GM23338 (cell line): ENCODE measurements around the gene LDB3. TPM values are rescaled to one million over a fixed set of nuclear protein-coding genes. Genes with fewer than 3 reads are reported as not detected.

Source experiments
- ATAC-seq: fragments of 200-7000 bp; cut with Tn5 transposase; 3 replicates; pipeline ENCODE4 v1.9.1; 2020
- DNase-seq: peaks from one replicate; pipeline ENCODE4 v3.0.0-alpha.2; 2015; ENCODE audit warnings: low spot score
- H2AFZ ChIP-seq: fragments of 200-600 bp; sonication (generic); 2 replicates; pipeline ENCODE4 v1.8.0; 2016; ENCODE audit warnings: antibody characterized with exemption, mild to moderate bottlenecking, moderate library complexity
- H3F3A ChIP-seq: fragments of 200-600 bp; sonication (generic); replicated peaks from 2 replicates; pipeline ENCODE4 v1.8.0; 2017; ENCODE audit warnings: antibody characterized with exemption, mixed run types, low read depth
- H3K27ac ChIP-seq: fragments of 200-600 bp; sonication (generic); 2 replicates; pipeline ENCODE4 v1.6.1; 2016; ENCODE audit warnings: low read depth
- H3K27me3 ChIP-seq: fragments of 200-600 bp; sonication (generic); 2 replicates; pipeline ENCODE4 v1.8.0; 2016; ENCODE audit warnings: mild to moderate bottlenecking, mixed run types, moderate library complexity; ENCODE audit not compliant: insufficient read depth
- H3K36me3 ChIP-seq: fragments of 200-600 bp; sonication (generic); 2 replicates; pipeline ENCODE4 v1.8.0; 2016; ENCODE audit warnings: mild to moderate bottlenecking; ENCODE audit not compliant: insufficient read depth
- H3K4me1 ChIP-seq: fragments of 200-600 bp; sonication (generic); 2 replicates; pipeline ENCODE4 v1.8.0; 2016; ENCODE audit warnings: mild to moderate bottlenecking, moderate library complexity; ENCODE audit not compliant: insufficient read depth
- H3K4me2 ChIP-seq: fragments of 200-600 bp; sonication (generic); 2 replicates; pipeline ENCODE4 v1.7.1; 2017; ENCODE audit warnings: mixed run types
- H3K4me3 ChIP-seq: fragments of 200-600 bp; sonication (generic); 2 replicates; pipeline ENCODE4 v1.6.1; 2016; ENCODE audit warnings: mixed run types
- H3K79me2 ChIP-seq: fragments of 200-600 bp; sonication (generic); replicated peaks from 2 replicates; pipeline ENCODE4 v1.8.0; 2017; ENCODE audit warnings: mild to moderate bottlenecking; ENCODE audit not compliant: insufficient read depth
- H3K9me2 ChIP-seq: fragments of 200-600 bp; sonication (generic); 2 replicates; pipeline ENCODE4 v1.8.0; 2017; ENCODE audit not compliant: insufficient read depth
- H4K20me1 ChIP-seq: fragments of 200-600 bp; sonication (generic); replicated peaks from 2 replicates; pipeline ENCODE4 v1.8.0; 2017; ENCODE audit warnings: mild to moderate bottlenecking; ENCODE audit not compliant: insufficient read depth
- H3K27ac Mint-ChIP-seq: 2 replicates; pipeline ENCODE4 v1.8.0; 2020; ENCODE audit warnings: inconsistent platforms, mild to moderate bottlenecking, moderate library complexity, mixed read lengths
- H3K27me3 Mint-ChIP-seq: 3 replicates; pipeline ENCODE4 v1.8.0; 2022; ENCODE audit warnings: low read depth, mild to moderate bottlenecking, moderate library complexity, mixed read lengths, inconsistent platforms; ENCODE audit not compliant: insufficient read depth, poor library complexity
- H3K36me3 Mint-ChIP-seq: 3 replicates; pipeline ENCODE4 v1.8.0; 2021; ENCODE audit warnings: low read depth, mild to moderate bottlenecking, inconsistent platforms, moderate library complexity, mixed read lengths
- H3K4me1 Mint-ChIP-seq: 3 replicates; pipeline ENCODE4 v1.8.0; 2020; ENCODE audit warnings: mild to moderate bottlenecking, inconsistent platforms, mixed read lengths
- H3K4me3 Mint-ChIP-seq: 3 replicates; pipeline ENCODE4 v1.8.0; 2021; ENCODE audit warnings: moderate library complexity, mild to moderate bottlenecking, inconsistent platforms, mixed read lengths
- H3K9me3 Mint-ChIP-seq: 3 replicates; pipeline ENCODE4 v1.8.0; 2020; ENCODE audit warnings: moderate library complexity, mild to moderate bottlenecking, inconsistent platforms, mixed read lengths
- CREB1 ChIP-seq: fragments of 250-450 bp; sonication (Bioruptor Pico); IDR thresholded peaks from 2 replicates; pipeline ENCODE4 v1.5.0; 2020; ENCODE audit warnings: low read depth, mild to moderate bottlenecking, moderate library complexity
- ETS1 ChIP-seq: IDR thresholded peaks from 2 replicates; pipeline ENCODE4 v1.6.1; 2016; ENCODE audit warnings: antibody characterized with exemption
- EZH2 ChIP-seq: fragments of 200-600 bp; sonication (generic); IDR thresholded peaks from one replicate; pipeline ENCODE4 v1.8.0; 2017; ENCODE audit warnings: antibody characterized with exemption, mild to moderate bottlenecking, low read depth; ENCODE audit not compliant: unreplicated experiment
- EZH2phosphoT487 ChIP-seq: fragments of 200-600 bp; sonication (generic); IDR thresholded peaks from one replicate; pipeline ENCODE4 v1.8.1; 2018; ENCODE audit warnings: antibody characterized with exemption; ENCODE audit not compliant: unreplicated experiment
- STAT1 ChIP-seq: IDR thresholded peaks from one replicate; pipeline ENCODE4 v1.6.1; 2016; ENCODE audit warnings: antibody characterized with exemption; ENCODE audit not compliant: unreplicated experiment
- ZNF331 ChIP-seq: fragments of 250-450 bp; sonication (Bioruptor Pico); IDR thresholded peaks from 2 replicates; pipeline ENCODE4 v1.5.0; 2020; ENCODE audit warnings: low read depth, mild to moderate bottlenecking, moderate library complexity
- ZNF462 ChIP-seq: fragments of 250-450 bp; sonication (Bioruptor Pico); IDR thresholded peaks from 2 replicates; pipeline ENCODE4 v1.5.0; 2020; ENCODE audit warnings: mild to moderate bottlenecking, moderate library complexity
- polyA plus RNA-seq: library from polyadenylated mRNA; unstranded; fragments of >200 nt; fragmentation: Nextera tagmentation; extraction: Ambion mirVana; gene quantifications from 2 replicates; pipeline ENCODE4 v1.2.1, GENCODE V29; 2016
- total RNA-seq: library from RNA; depleted of rRNA; stranded (reverse); fragments of >200 nt; shearing (Covaris generic); gene quantifications from 2 replicates; pipeline ENCODE4 v1.2.3, GENCODE V29; 2014

The LDB3 gene
- total and polyA plus RNA-seq, 2 experiments from 2014 or later: 0.14 to 0.16 TPM

GRCh38 chr10:86646532-86646931, 21.8 kb upstream of the LDB3 start (continued):
- TF ChIP-seq ZNF462 (CRISPR knock-in tag) (no peak), ETS1 (no peak), EZH2phosphoT487 (no peak), ZNF331 (CRISPR knock-in tag) (no peak), CREB1 (CRISPR knock-in tag) (no peak)

GRCh38 chr10:86646933-86647332, 21.4 kb upstream of the LDB3 start:
- no peaks in the 10 kb centered on the region; the same call in 2 of the 3 replicates for H3K36me3 Mint-ChIP-seq
- TF ChIP-seq ZNF331 (CRISPR knock-in tag) (no peak), ZNF462 (CRISPR knock-in tag) (no peak), STAT1 (no peak), EZH2 (no peak)

More at GRCh38 chr10:86646933-86647332, 21.4 kb upstream of the LDB3 start:
- Histone ChIP-seq H3K27me3 (no peaks in the 10 kb centered on the region), H2AFZ (peak overlapping the region; percentile 38; the same call in 1 of the 2 replicates), H3K27ac (no peak overlapping the region), H3K9me2 (peaks cover 3% of the 10 kb centered on the region; the same call in 1 of the 2 replicates), H4K20me1 (no peaks in the 10 kb centered on the region), H3K4me3 (no peak overlapping the region), H3K36me3 (no peaks in the 10 kb centered on the region), H3K4me2 (no peak overlapping the region), H3F3A (no peaks in the 10 kb centered on the region), H3K79me2 (no peaks in the 10 kb centered on the region), H3K4me1 (peaks cover 7% of the 10 kb centered on the region)
- DNase-seq (no peak), ATAC-seq (no peak)
- Mint-ChIP-seq H3K27me3 (peaks cover 7% of the 10 kb centered on the region), H3K4me1 (peaks cover 8% of the 10 kb centered on the region), H3K4me3 (no peak overlapping the region), H3K27ac (no peak overlapping the region; the same call in 1 of the 2 replicates), H3K9me3 (peaks cover 2% of the 10 kb centered on the region)
